Activated naive CD8-positive, alpha-beta T cell treated with anti-CD3 and anti-CD28 coated beads, Interleukin-2, amount 50 U/mL, for 24 hours (primary cell): ENCODE data around the gene LCN9.
"Not testable (repeated sequence)": the region's sequence is repeated elsewhere in the genome, so short reads cannot be mapped to it uniquely, and the experiment has no call there.

ENCODE experiments used
- ATAC-seq: fragments of 150-1000 bp; cut with Tn5 transposase; one replicate; pipeline ENCODE4 v1.10.0; 2021
- DNase-seq: peaks from one replicate; pipeline ENCODE4 v3.0.0; 2021
- H3K27ac Mint-ChIP-seq: one replicate; pipeline ENCODE4 v1.8.0; 2021; ENCODE audit warnings: mild to moderate bottlenecking, mixed read lengths
- H3K27me3 Mint-ChIP-seq: one replicate; pipeline ENCODE4 v1.8.0; 2021; ENCODE audit warnings: mixed read lengths
- H3K36me3 Mint-ChIP-seq: one replicate; pipeline ENCODE4 v1.8.0; 2021; ENCODE audit warnings: low read depth, mixed read lengths
- H3K4me1 Mint-ChIP-seq: one replicate; pipeline ENCODE4 v1.8.0; 2021; ENCODE audit warnings: mixed read lengths
- H3K4me3 Mint-ChIP-seq: one replicate; pipeline ENCODE4 v1.8.0; 2021; ENCODE audit warnings: mild to moderate bottlenecking, moderate library complexity, mixed read lengths
- H3K9me3 Mint-ChIP-seq: one replicate; pipeline ENCODE4 v1.8.0; 2021; ENCODE audit warnings: mixed read lengths

LCN9 gene

DNA sequence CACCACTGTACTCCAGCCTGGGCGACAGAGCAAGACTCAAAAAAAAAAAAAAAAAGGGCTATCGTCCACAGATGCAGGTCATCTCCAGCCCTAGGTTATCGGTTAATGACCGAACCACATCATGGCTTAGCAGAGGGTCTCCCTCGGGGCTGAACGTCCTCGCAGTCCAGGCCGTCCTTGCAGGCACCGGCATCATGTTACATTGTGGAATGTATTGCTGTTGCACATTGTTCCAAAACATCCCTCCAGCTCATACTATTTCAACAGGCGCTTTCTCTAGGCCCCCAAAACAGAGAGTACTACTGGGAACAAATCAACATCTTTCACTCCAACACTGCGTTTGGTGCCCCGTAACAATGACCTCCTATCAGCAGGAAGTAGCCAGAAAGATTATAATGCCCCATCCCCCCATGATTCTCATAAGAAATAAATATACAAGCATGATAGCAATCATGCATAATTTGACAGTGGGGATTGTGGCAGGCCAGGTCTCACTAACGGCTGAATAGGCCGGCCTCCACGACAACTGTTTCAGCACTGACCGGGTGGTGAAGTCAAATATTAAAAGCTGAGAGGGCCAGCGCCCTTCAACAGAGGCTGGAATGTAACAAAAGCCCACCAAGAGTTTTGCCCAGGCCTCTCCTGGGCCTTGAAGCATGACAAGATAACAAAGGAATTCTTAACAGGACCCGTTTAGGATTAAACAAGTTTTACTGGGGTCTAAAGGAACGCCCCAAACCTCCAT, 1.1 kb upstream of the LCN9 start:
- Mint-ChIP-seq H3K4me1 (no peaks in the 10 kb centered on the region), H3K36me3 (no peaks in the 10 kb centered on the region), H3K27me3 (no peaks in the 10 kb centered on the region), H3K4me3 (no peak overlapping the region), H3K9me3 (no peaks in the 10 kb centered on the region), H3K27ac (no peak overlapping the region)
- ATAC-seq: no peak
- DNase-seq: no peak

DNA sequence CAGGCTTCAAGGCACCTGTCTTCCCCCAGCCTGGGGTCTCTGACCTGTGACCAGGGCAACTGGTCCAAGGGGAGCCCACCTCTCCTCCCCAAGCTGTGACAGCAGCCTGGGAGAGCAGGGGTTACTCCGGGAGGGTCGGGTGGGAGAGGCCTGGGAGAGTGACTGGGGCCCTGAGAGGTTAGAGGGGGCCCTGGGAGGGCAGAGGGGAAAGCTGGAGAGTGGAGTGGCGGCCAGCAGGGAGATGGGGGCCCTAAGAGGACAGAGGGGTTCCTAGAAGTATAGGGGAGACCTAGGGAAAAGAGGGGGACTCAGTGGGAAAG, 302 bp downstream of the LCN9 start:
- H3K4me3 Mint-ChIP-seq: no peak overlapping the region

DNA sequence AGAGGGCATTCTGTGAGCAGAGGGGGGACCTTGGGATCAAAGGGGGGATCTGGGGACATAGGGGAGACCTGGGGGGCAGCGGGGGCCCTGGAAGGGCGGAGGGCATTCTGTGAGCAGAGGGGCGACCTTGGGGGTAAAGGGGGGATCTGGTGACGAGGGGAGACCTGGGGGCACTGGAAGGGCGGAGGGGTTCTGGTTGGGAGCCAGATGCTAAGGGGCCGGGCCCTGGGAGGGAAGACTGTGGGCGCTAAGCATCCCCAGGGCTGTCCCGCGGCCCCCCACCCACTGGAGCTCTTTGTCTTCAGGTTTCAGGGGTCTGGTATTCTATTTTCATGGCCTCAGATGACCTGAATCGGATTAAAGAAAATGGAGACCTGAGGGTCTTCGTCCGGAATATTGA, 748 bp downstream of the LCN9 start:
- H3K4me3 Mint-ChIP-seq: no peak overlapping the region
- H3K4me1 Mint-ChIP-seq: no peaks in the 10 kb centered on the region
- H3K27me3 Mint-ChIP-seq: no peaks in the 10 kb centered on the region

More for the DNA sequence above, 302 bp downstream of the LCN9 start:
- ATAC-seq (no peak), DNase-seq (no peak)
- no peaks in the 10 kb centered on the region for H3K27me3 Mint-ChIP-seq
- no peak overlapping the region for H3K27ac Mint-ChIP-seq
- H3K9me3 Mint-ChIP-seq: no peaks in the 10 kb centered on the region
- no peaks in the 10 kb centered on the region for H3K36me3 Mint-ChIP-seq
- H3K4me1 Mint-ChIP-seq: no peaks in the 10 kb centered on the region

DNA sequence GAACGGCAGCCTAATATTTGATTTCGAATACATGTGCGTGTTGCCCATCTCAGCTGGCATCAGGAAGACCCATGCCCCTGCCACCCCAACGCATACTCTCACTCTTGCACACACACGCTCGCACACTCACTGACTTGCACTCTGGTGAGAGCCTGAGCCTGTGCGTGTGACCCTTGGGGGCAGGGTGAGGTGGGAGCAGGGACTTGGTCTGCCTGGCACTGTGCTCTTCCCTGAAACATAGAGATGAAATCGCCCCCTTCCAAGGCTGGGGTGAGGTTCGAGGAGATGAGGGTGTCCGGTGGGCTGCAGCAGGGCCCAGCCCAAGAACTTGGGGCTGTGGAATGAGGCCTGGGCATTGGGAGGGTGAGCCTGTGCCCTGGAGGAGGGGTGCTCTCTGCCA, 1.2 kb downstream of the LCN9 start:
- no peaks in the 10 kb centered on the region for H3K4me1 Mint-ChIP-seq
- H3K9me3 Mint-ChIP-seq: no peaks in the 10 kb centered on the region
- H3K27ac Mint-ChIP-seq: no peak overlapping the region
- DNase-seq (no peak), ATAC-seq (no peak)
- H3K4me3 Mint-ChIP-seq: no peak overlapping the region
- H3K36me3 Mint-ChIP-seq: no peaks in the 10 kb centered on the region
- no peaks in the 10 kb centered on the region for H3K27me3 Mint-ChIP-seq

More for the DNA sequence above, 748 bp downstream of the LCN9 start:
- H3K9me3 Mint-ChIP-seq: no peaks in the 10 kb centered on the region
- no peak overlapping the region for H3K27ac Mint-ChIP-seq
- DNase-seq: no peak
- no peaks in the 10 kb centered on the region for H3K36me3 Mint-ChIP-seq
- ATAC-seq: no peak

DNA sequence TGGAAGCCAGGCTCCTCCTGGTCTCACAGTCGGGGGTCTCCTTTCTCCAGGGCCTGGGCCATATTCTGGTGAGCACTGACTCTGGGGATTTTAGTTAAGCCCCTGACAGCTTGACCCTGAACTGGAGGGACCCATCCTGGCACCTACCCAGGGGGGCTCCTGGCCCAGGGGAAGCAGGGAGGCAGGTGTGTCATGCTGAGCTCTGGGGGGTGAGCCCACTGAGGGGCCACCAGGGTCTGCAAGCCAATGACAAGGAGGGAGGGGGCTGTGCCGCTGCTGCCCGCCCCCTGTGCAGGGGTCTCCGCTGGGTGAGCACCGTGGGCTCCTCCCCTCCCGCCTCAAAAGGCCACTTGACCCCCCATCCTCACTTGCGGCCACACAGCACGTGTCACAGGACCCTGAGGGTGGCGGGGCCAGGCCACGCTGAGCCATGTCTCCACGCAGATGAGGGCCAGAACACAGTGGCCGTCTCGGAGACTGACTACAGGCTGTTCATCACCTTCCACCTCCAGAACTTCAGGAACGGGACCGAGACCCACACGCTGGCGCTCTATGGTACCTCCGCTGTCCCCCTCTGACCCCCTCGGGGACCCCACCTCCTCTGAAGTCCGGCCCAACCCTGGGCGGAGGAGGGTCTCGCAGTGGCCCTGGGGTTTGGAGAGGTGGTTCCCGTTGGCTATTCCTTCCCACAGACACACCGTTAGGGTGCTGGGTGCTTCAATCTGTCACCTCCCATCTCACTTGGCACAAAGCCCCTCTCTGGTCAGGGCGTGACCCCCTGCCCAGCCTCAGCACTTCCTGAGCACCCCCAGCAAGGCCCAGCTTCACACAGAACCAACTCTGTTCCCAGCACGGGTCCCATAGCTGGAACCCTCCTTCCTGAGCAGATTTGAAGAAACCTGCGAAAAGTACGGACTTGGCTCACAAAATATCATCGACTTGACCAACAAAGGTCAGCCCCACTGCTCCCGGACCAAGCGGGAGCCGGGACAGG, 2.0 kb downstream of the LCN9 start:
- no peaks in the 10 kb centered on the region for H3K36me3 Mint-ChIP-seq
- H3K9me3 Mint-ChIP-seq: no peaks in the 10 kb centered on the region
- DNase-seq: no peak
- H3K4me1 Mint-ChIP-seq: no peaks in the 10 kb centered on the region
- no peak for ATAC-seq
- no peak overlapping the region for H3K4me3 Mint-ChIP-seq
- no peak overlapping the region for H3K27ac Mint-ChIP-seq
- no peaks in the 10 kb centered on the region for H3K27me3 Mint-ChIP-seq

DNA sequence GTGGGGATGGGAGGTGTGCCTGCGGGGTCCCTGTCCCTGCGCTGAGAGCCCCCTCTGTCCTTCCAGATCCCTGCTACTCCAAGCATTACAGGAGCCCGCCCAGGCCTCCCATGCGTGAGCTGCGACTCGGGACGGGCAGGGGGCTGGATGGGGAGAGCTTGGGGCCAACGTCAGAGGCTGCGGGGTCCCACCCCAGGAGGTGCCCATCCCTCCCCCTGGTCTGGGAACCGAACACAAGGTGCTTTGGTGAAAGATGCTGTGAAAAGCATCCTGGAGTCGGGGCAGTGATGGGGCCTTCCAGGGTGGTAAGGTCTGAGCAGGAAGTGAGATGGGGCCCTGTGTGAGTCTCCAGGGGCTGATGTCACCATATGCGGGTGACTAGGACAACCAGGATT, 2.7 kb downstream of the LCN9 start:
- ATAC-seq: no peak
- H3K4me3 Mint-ChIP-seq: no peak overlapping the region
- DNase-seq: no peak
- no peak overlapping the region for H3K27ac Mint-ChIP-seq
- H3K9me3 Mint-ChIP-seq: no peaks in the 10 kb centered on the region
- no peaks in the 10 kb centered on the region for H3K36me3 Mint-ChIP-seq
- H3K27me3 Mint-ChIP-seq: no peaks in the 10 kb centered on the region
- no peaks in the 10 kb centered on the region for H3K4me1 Mint-ChIP-seq

DNA sequence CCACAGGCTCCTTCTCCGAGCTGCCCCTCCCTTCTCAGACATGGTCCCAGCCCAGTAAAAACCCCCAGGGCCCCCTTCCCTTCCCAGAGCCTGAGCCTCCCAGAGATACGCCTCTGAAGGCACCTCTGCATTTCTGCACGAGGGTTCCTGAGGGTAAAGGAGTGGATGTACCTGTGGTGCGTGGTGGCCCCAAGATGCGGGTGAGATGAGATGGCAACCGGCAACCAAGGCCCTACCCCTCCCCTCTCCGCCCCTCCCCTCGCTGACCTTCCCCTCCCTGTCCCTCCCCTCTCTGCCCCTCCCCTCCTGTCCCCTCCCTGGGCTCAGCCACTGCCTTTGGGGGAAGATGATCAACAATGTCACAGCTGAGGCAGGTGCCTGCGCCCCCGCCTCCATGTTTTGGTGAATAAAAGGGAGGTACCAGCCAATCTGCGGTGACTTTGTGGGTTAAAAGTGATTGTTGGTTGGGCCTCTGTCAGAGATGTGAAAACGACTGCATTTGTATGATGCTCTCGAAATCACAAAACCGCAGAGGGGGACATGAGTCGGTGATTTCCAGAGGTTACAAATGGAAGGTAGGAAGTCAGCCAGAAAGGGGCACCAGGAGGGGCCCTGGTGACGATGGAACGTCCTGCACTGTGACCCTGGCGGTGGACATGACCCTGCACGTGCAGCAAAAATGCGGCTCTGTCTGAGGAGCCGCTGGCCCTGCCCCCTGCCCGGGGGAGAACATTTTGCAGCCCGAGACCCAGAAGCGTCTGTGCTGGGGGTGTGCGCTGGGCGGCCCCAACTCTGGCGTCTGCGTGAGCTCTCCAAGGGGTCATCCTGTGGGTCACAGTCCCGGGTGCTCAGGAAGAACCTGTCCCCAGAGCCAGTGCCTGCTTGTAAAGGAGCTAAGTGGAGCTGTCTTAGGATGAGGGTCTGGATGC, 3.7 kb downstream of the LCN9 start:
- Mint-ChIP-seq H3K36me3 (no peaks in the 10 kb centered on the region), H3K4me1 (no peaks in the 10 kb centered on the region)

DNA sequence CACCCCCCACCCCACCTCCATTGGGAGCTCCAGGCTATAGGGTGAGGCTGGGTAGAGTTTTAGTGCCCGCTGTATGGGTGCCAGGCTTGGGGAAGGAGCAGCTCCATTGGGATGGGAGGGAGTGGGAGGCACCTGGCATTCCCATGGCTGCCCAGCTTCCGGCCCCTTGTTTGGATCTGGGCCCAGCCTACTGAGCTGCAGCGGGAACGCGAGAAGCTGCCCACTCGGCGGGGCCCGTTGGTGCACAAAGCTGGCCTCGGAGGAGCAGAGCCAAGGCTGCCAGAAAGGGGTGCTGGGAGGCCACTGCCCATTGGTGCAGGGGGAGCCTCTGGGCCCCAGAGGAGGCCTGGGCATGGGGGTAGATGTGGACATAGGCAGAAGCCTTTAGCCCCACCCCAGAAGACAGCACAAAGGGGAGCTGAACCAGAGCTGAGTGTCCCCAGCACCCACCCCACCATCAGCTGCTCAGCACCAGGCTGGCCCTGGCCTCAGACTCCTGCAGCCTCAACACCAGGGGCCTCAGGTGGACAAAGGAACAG, 4.4 kb downstream of the LCN9 start:
- no peak overlapping the region for H3K4me3 Mint-ChIP-seq
- no peak for ATAC-seq
- H3K4me1 Mint-ChIP-seq: no peaks in the 10 kb centered on the region
- peaks cover 3% of the 10 kb centered on the region for H3K27me3 Mint-ChIP-seq
- H3K27ac Mint-ChIP-seq: no peak overlapping the region
- DNase-seq: no peak
- no peaks in the 10 kb centered on the region for H3K36me3 Mint-ChIP-seq
- H3K9me3 Mint-ChIP-seq: no peaks in the 10 kb centered on the region

More for the DNA sequence above, 3.7 kb downstream of the LCN9 start:
- no peaks in the 10 kb centered on the region for H3K9me3 Mint-ChIP-seq
- no peak overlapping the region for H3K4me3 Mint-ChIP-seq
- no peak for ATAC-seq
- no peak for DNase-seq
- H3K27ac Mint-ChIP-seq: no peak overlapping the region
- H3K27me3 Mint-ChIP-seq: no peaks in the 10 kb centered on the region

DNA sequence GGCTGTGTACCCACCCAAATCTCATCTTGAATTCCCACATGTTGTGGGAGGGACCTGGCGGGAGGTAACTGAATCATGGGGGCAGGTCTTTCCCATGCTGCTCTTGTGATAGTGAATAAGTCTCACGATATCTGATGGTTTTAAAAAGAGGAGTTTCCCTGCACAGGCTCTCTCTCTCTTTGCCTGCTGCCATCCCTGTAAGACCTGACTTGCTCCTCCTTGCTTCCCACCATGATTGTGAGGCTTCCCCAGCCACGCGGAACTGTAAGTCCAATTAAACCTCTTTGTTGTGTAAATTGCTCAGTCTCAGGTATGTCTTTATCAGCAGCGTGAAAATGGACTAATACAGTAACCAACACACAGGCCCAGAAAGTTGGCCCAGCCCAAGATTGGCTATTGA, 5.9 kb downstream of the LCN9 start:
- H3K27me3 Mint-ChIP-seq, H3K9me3 Mint-ChIP-seq, H3K36me3 Mint-ChIP-seq, DNase-seq, H3K4me3 Mint-ChIP-seq, H3K4me1 Mint-ChIP-seq, H3K27ac Mint-ChIP-seq, ATAC-seq: not testable (repeated sequence)

DNA sequence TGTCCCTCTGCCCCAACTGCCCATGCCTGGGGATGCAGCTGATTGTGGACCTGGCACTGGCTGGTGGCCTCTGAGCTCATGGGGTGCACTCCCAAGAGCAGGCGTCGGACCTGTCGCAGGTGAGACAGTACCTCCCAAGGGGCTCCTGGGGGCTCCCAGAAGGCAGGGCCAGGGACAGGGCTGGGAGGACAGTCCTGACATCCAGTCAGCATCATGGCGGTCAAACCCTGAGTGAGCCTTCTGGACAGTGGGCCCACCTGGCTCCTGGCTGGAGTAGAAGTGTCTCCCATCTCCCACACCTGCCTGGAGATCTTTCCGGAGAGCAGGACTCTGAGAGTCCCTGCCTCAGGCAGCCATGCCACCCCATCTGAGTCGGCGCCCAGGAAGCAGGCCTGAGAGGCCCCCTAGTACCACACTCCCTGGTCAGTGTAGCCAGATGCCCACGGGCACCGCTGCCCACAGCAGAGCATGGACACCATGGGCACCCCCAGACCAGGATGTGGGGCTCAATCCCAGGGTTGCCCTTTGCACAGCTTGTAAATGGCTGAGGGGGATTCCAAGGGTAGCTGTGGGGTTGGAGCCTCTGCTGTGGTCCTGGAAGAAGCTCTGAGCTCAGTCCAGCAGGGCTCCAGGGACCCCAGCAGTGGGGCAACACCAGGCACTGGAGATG, 6.6 kb downstream of the LCN9 start:
- Mint-ChIP-seq H3K9me3 (no peaks in the 10 kb centered on the region), H3K4me1 (no peaks in the 10 kb centered on the region), H3K36me3 (no peaks in the 10 kb centered on the region), H3K27me3 (peaks cover 3% of the 10 kb centered on the region), H3K4me3 (no peak overlapping the region), H3K27ac (no peak overlapping the region)
- DNase-seq: no peak
- no peak for ATAC-seq

DNA sequence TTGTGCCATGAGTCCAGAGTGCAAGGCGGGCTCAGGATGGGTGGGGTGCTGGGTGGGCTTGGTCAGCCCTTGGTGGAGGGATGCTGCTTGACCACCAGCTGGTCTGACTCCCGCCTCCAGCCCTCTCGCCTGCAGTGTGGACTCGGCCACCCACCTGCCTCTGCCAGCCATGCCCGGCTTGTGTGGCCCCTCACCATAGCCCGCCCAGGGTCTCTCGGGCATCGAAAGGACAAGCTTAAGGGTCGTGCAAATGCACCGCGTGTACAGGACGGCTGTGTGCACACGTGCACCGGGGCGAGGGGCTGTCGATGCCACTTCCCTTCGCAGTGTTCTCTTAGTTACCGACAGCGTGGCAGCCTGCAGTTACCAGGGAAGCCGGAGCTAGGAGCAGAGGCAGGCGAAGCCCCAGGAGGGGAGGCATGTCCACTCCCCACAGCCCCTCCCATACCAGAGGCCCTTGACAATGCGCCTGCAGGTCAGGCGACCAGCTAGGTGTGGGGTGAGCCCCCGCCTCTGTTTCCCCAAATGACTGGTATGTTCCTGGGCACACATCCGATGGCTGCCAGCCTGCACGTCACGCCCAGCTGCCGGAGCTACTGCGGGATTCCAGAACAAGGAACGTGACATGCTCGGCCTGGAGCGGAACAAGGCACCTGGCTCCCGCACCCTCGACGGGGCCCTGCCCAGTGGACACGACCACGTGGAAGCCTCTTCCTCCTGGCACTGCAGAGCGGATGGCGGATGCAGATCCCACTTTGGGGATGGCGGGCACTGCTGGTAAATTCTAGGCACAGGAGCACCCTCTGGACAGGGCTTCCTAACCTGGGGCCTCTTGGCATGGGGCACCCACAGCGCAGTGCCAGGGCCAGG, 7.8 kb downstream of the LCN9 start:
- no peak for ATAC-seq
- no peaks in the 10 kb centered on the region for H3K4me1 Mint-ChIP-seq
- H3K4me3 Mint-ChIP-seq: no peak overlapping the region
- H3K27me3 Mint-ChIP-seq: peaks cover 5% of the 10 kb centered on the region
- H3K27ac Mint-ChIP-seq: no peak overlapping the region
- no peaks in the 10 kb centered on the region for H3K36me3 Mint-ChIP-seq
- H3K9me3 Mint-ChIP-seq: no peaks in the 10 kb centered on the region
- DNase-seq: no peak

DNA sequence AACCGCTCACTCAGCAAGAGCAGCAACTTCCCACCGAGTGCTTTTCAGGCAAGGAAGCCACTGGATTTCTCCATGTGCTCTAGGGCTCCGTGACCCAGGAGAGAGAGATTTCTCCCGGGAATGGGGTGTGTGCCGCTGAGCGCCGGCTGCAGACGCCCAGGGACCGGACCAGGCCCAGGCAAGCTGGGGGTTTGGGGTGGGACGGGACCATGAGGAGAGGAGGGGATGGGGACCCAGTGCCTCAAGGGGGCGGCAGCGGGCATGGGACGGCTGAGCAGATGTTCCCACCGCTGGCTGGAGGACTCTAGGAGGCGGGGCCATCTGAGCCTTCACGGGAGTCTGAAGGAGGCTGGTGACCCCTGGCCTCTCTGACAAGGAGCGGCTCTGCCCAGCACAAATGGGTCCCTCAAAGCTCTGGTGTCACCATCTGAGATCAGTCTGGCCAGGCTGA, 8.5 kb downstream of the LCN9 start:
- H3K4me1 Mint-ChIP-seq: no peaks in the 10 kb centered on the region
- H3K27me3 Mint-ChIP-seq: peaks cover 5% of the 10 kb centered on the region
- H3K4me3 Mint-ChIP-seq: no peak overlapping the region
- H3K36me3 Mint-ChIP-seq: no peaks in the 10 kb centered on the region
- ATAC-seq (peak; percentile 11), DNase-seq (no peak)
- H3K27ac Mint-ChIP-seq: no peak overlapping the region
- H3K9me3 Mint-ChIP-seq: no peaks in the 10 kb centered on the region

DNA sequence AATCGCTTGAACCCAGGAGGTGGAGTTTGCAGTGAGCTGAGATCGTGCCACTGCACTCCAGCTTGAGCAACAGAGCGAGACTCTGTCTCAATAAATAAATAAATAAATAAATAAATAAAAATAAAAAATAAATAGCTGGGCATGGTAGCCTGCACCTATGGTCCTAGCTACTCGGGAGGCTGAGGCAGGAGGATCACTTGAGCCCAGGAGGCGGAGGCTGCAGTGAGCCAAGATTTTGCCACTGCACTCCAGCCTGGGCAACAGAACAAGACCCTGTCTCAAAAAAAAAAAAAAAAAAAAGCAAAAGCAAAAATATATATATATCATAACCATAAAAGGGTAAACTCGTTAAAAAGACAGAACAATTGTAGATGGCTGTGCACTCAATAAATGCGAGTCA, 9.7 kb downstream of the LCN9 start:
- not testable (repeated sequence) for DNase-seq, H3K27me3 Mint-ChIP-seq, H3K4me1 Mint-ChIP-seq, H3K9me3 Mint-ChIP-seq, H3K36me3 Mint-ChIP-seq, ATAC-seq, H3K4me3 Mint-ChIP-seq, H3K27ac Mint-ChIP-seq
